Keratinocyte (primary cell): ENCODE measurements around the gene ENPP1. TPM values are rescaled to one million over a fixed set of nuclear protein-coding genes. Genes with fewer than 3 reads are reported as not detected.

ENCODE experiments used
- DNase-seq: peaks from one replicate; pipeline ENCODE4 v3.0.0-alpha.2; 2011; ENCODE audit warnings: low read depth, missing footprints, low spot score
- FAIRE-seq: peaks from 2 replicates; lab custom pipeline; 2011; peaks lifted over from hg19 to GRCh38; lab: Jason Lieb, UNC
- H2AFZ ChIP-seq: 2 replicates; pipeline ENCODE4 v1.6.0; 2012; ENCODE audit warnings: low read length, control low read depth, inconsistent platforms; ENCODE audit not compliant: control insufficient read depth
- H3K27ac ChIP-seq: 2 replicates; pipeline ENCODE4 v1.5.1; 2011; ENCODE audit warnings: low read length; ENCODE audit not compliant: control insufficient read depth, insufficient read depth
- H3K27me3 ChIP-seq: 3 replicates; pipeline ENCODE4 v1.6.0; 2011; ENCODE audit warnings: low read length; ENCODE audit not compliant: control insufficient read depth, insufficient read depth; ENCODE audit errors: extremely low read depth
- H3K36me3 ChIP-seq, 2 experiments: 2 replicates in 1 of 2; 3 replicates in 1 of 2; pipeline ENCODE4 v1.5.1; 2011; ENCODE audit warnings: low read length in 2 of 2, mild to moderate bottlenecking in 1 of 2; ENCODE audit not compliant: control insufficient read depth in 2 of 2, insufficient read depth in 2 of 2; ENCODE audit errors: extremely low read depth in 1 of 2
- H3K4me1 ChIP-seq: 3 replicates; pipeline ENCODE4 v1.5.1; 2011; ENCODE audit warnings: low read length; ENCODE audit not compliant: control insufficient read depth, insufficient read depth; ENCODE audit errors: extremely low read depth
- H3K4me2 ChIP-seq: 3 replicates; pipeline ENCODE4 v1.6.0; 2011; ENCODE audit warnings: low read depth, low read length; ENCODE audit not compliant: control insufficient read depth, insufficient read depth; ENCODE audit errors: extremely low read depth
- H3K4me3 ChIP-seq, 3 experiments: fragments of 200-600 bp in 1 of 3; sonication (generic) in 1 of 3; 2 replicates in 2 of 3; 3 replicates in 1 of 3; pipeline ENCODE4 v1.5.1; 2011 to 2016; ENCODE audit warnings: low read length in 3 of 3, mild to moderate bottlenecking in 3 of 3, control low read depth in 2 of 3, inconsistent platforms in 1 of 3, low read depth in 1 of 3, mixed read lengths in 1 of 3, mixed run types in 1 of 3, moderate library complexity in 1 of 3; ENCODE audit not compliant: control insufficient read depth in 2 of 3, insufficient read depth in 2 of 3; ENCODE audit errors: extremely low read depth in 1 of 3
- H3K79me2 ChIP-seq: 2 replicates; pipeline ENCODE4 v1.6.0; 2012; ENCODE audit warnings: low read length; ENCODE audit not compliant: control insufficient read depth, insufficient read depth
- H3K9ac ChIP-seq: 3 replicates; pipeline ENCODE4 v1.6.0; 2011; ENCODE audit warnings: low read length; ENCODE audit not compliant: control insufficient read depth, insufficient read depth; ENCODE audit errors: extremely low read depth
- H3K9me1 ChIP-seq: 3 replicates; pipeline ENCODE4 v1.6.0; 2011; ENCODE audit warnings: low read length; ENCODE audit not compliant: control insufficient read depth, insufficient read depth; ENCODE audit errors: extremely low read depth
- H3K9me3 ChIP-seq: 2 replicates; pipeline ENCODE4 v1.5.1; 2012; ENCODE audit warnings: low read depth, low read length; ENCODE audit not compliant: control insufficient read depth
- H4K20me1 ChIP-seq: 3 replicates; pipeline ENCODE4 v1.6.0; 2011; ENCODE audit warnings: low read length; ENCODE audit not compliant: control insufficient read depth, insufficient read depth; ENCODE audit errors: extremely low read depth
- EZH2 ChIP-seq: IDR thresholded peaks from one replicate; pipeline ENCODE4 v1.6.1; 2012; ENCODE audit warnings: inconsistent platforms, mild to moderate bottlenecking, low read length, moderate library complexity
- dilution Hi-C: fragments of 300-500 bp; cut with MboI; formaldehyde crosslinking; loops from one replicate; pipeline ENCODE4 v1.7.0; 2020; ENCODE audit warnings: low sequenced_read_pairs; ENCODE audit not compliant: extremely low pct_ligation_motif_present
- polyA plus RNA-seq, 5 experiments: library from polyadenylated mRNA; depleted of rRNA in 3 of 5; stranded (reverse) in 3 of 5; stranded (forward) in 1 of 5; unstranded in 1 of 5; fragments of >200 nt; gene quantifications; 1 replicate in 1 of 5; 2 replicates in 3 of 5; 3 replicates in 1 of 5; pipeline versions ENCODE4 v1.2.1 to v1.2.3, GENCODE V29; 2011 to 2012; ENCODE audit warnings: missing spikeins in 2 of 5, low read depth in 1 of 5, low replicate concordance in 1 of 5
- TF ChIP-seq, protein P1 (sequence below), 3 experiments: IDR thresholded peaks in 1 of 3; conservative IDR thresholded peaks in 1 of 3; optimal IDR thresholded peaks in 1 of 3; 2 replicates in 2 of 3; 3 replicates in 1 of 3; pipeline versions ENCODE3 to v1.5.1; 2011; ENCODE audit warnings: low read length in 3 of 3, mild to moderate bottlenecking in 3 of 3, moderate library complexity in 2 of 3, control low read depth in 1 of 3, inconsistent platforms in 1 of 3; ENCODE audit not compliant: insufficient read depth in 2 of 3; ENCODE audit errors: extremely low read depth in 1 of 3

ENPP1 gene
- polyA plus RNA-seq, 1 donor (not counting 4 experiments of a cell fraction or from before 2014, with no cell fraction given) = 0.34 TPM

DNA sequence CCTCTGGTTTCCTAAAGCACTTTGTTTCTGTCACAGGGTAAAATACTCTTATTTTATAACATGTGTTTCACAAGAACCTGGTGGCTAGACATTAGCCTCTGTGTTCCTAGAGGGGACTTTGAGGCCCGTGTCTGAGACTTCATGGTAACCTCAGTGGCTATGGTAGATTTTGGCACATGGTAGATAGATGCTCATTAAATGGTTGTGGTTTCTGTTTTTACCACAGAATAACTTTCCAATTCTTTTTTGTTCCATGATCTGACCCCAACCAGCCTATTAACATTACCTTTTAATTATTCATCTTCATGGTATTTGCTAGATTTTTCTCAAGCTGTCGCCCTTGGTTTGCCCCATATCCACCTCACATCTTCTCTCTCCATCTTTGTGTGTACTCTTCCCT, 109.0 kb downstream of the ENPP1 start:
- Histone ChIP-seq H3K4me3 (no peak overlapping the region), H2AFZ (no peak overlapping the region), H3K4me2 (no peak overlapping the region), H3K4me1 (peaks cover 3% of the 10 kb centered on the region), H4K20me1 (no peaks in the 10 kb centered on the region), H3K27ac (no peak overlapping the region), H3K79me2 (no peaks in the 10 kb centered on the region), H3K9ac (no peak overlapping the region), H3K9me3 (no peaks in the 10 kb centered on the region), H3K36me3 (no peaks in the 10 kb centered on the region), H3K9me1 (no peaks in the 10 kb centered on the region), H3K27me3 (peaks cover 3% of the 10 kb centered on the region)
- no peak for DNase-seq
- dilution Hi-C loops = no loop called here
- no peak for TF ChIP-seq EZH2
- TF ChIP-seq, protein P1, sequence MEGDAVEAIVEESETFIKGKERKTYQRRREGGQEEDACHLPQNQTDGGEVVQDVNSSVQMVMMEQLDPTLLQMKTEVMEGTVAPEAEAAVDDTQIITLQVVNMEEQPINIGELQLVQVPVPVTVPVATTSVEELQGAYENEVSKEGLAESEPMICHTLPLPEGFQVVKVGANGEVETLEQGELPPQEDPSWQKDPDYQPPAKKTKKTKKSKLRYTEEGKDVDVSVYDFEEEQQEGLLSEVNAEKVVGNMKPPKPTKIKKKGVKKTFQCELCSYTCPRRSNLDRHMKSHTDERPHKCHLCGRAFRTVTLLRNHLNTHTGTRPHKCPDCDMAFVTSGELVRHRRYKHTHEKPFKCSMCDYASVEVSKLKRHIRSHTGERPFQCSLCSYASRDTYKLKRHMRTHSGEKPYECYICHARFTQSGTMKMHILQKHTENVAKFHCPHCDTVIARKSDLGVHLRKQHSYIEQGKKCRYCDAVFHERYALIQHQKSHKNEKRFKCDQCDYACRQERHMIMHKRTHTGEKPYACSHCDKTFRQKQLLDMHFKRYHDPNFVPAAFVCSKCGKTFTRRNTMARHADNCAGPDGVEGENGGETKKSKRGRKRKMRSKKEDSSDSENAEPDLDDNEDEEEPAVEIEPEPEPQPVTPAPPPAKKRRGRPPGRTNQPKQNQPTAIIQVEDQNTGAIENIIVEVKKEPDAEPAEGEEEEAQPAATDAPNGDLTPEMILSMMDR (optimal IDR thresholded peaks at IDR 0.05 in 1 of 3, IDR thresholded peaks at IDR 0.05 in 1 of 3, conservative IDR thresholded peaks at IDR 0.05 in 1 of 3; ENCODE audit: extremely low read depth in 1 of 3, insufficient read depth in 2 of 3, low read length in 3 of 3) = no peak
- FAIRE-seq = no peak

DNA sequence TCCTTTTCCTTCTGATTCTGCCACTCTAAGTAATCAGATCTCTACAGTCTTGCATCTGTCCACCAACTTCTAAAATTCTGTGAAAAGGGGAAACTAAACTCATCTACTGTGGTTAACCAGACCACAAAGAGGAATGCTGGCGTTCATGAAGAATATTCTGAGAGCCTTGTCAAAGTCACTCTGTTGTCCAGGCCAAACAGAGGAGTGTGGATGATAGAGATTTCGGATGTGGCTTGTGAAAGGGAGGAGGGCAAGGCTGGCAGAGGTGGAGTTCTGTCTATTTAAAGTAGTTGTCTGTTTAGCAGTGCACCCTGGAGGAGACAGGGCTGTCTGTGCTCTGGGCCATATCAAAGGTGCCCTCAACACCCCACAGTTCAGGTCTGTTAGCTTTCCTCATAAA, 109.5 kb downstream of the ENPP1 start:
- no peak overlapping the region for H3K27ac ChIP-seq
- H3K4me1 ChIP-seq = peaks cover 3% of the 10 kb centered on the region
- no peaks in the 10 kb centered on the region for H3K9me3 ChIP-seq
- H2AFZ ChIP-seq = no peak overlapping the region
- H3K9me1 ChIP-seq = no peaks in the 10 kb centered on the region
- no peak for DNase-seq
- dilution Hi-C loops = no loop called here
- no peaks in the 10 kb centered on the region for H4K20me1 ChIP-seq
- no peak overlapping the region for H3K4me3 ChIP-seq
- no peak for FAIRE-seq
- TF ChIP-seq, protein P1 (optimal IDR thresholded peaks at IDR 0.05 in 1 of 3, IDR thresholded peaks at IDR 0.05 in 1 of 3, conservative IDR thresholded peaks at IDR 0.05 in 1 of 3; ENCODE audit: extremely low read depth in 1 of 3, insufficient read depth in 2 of 3, low read length in 3 of 3) = no peak
- no peak for TF ChIP-seq EZH2
- H3K27me3 ChIP-seq = peaks cover 3% of the 10 kb centered on the region
- H3K36me3 ChIP-seq = no peaks in the 10 kb centered on the region
- H3K4me2 ChIP-seq = no peak overlapping the region
- H3K9ac ChIP-seq = no peak overlapping the region
- no peaks in the 10 kb centered on the region for H3K79me2 ChIP-seq
